HepG2 (cell line): ENCODE measurements around the gene SULT6B1. TPM values are rescaled to one million over a fixed set of nuclear protein-coding genes. Genes with fewer than 3 reads are reported as not detected.

ENCODE experiments used
- AHR ChIP-seq: IDR thresholded peaks from 2 replicates; pipeline ENCODE4 v1.6.1; 2018; ENCODE audit warnings: missing genetic modification reagents, missing compliant biosample characterization
- CCDC6 ChIP-seq: sonication (generic); formaldehyde crosslinking; IDR thresholded peaks from 2 replicates; pipeline ENCODE4 v1.8.1; 2022; ENCODE audit warnings: mild to moderate bottlenecking, missing genetic modification reagents, moderate library complexity
- FIP1L1 ChIP-seq: fragments of 200-400 bp; formaldehyde crosslinking; IDR thresholded peaks from 2 replicates; pipeline ENCODE4 v1.6.1; 2018; ENCODE audit warnings: low read depth, mild to moderate bottlenecking, low read length, moderate library complexity, borderline replicate concordance; ENCODE audit not compliant: insufficient read depth
- HDAC1 ChIP-seq: sonication (generic); formaldehyde crosslinking; IDR thresholded peaks from 2 replicates; pipeline ENCODE4 v1.5.1; 2020; ENCODE audit warnings: mild to moderate bottlenecking, missing genetic modification reagents
- HHEX ChIP-seq: IDR thresholded peaks from 2 replicates; pipeline ENCODE4 v1.6.1; 2016; ENCODE audit warnings: control low read depth
- HNRNPUL1 ChIP-seq: fragments of 200-400 bp; formaldehyde crosslinking; IDR thresholded peaks from 2 replicates; pipeline ENCODE4 v1.6.1; 2017; ENCODE audit warnings: low read depth, mild to moderate bottlenecking, low read length, moderate library complexity
- KLF16 ChIP-seq, 2 experiments: sonication (generic) in 1 of 2; formaldehyde crosslinking in 1 of 2; IDR thresholded peaks; 2 replicates each; pipeline versions ENCODE4 v1.6.1 to v1.8.0; 2016 to 2023; ENCODE audit warnings: missing genetic modification reagents in 2 of 2, missing compliant biosample characterization in 1 of 2
- MBNL3 ChIP-seq: fragments of 250-450 bp; sonication (Bioruptor Pico); conservative IDR thresholded peaks from 2 replicates; pipeline ENCODE4 v1.8.0; 2022; ENCODE audit warnings: mild to moderate bottlenecking, inconsistent platforms
- MIXL1 ChIP-seq: IDR thresholded peaks from 2 replicates; pipeline ENCODE4 v1.6.1; 2016
- NFE2L2 ChIP-seq: fragments of 150-350 bp; IDR thresholded peaks from 2 replicates; pipeline ENCODE4 v1.6.1; 2014; ENCODE audit warnings: low read length
- NR2F1 ChIP-seq, 2 experiments: fragments of 450-650 bp in 1 of 2; formaldehyde crosslinking in 1 of 2; IDR thresholded peaks; 2 replicates each; pipeline versions ENCODE4 v1.5.0 to v1.6.1; 2016 to 2020; ENCODE audit warnings: mild to moderate bottlenecking in 1 of 2, missing compliant biosample characterization in 1 of 2, missing genetic modification reagents in 1 of 2, moderate library complexity in 1 of 2
- PHF20 ChIP-seq: sonication (generic); formaldehyde crosslinking; IDR thresholded peaks from 2 replicates; pipeline ENCODE4 v1.5.0; 2020; ENCODE audit warnings: mild to moderate bottlenecking, missing genetic modification reagents
- POLR2G ChIP-seq: fragments of 200-400 bp; formaldehyde crosslinking; IDR thresholded peaks from 2 replicates; pipeline ENCODE4 v1.6.1; 2018; ENCODE audit warnings: mild to moderate bottlenecking, low read depth, low read length, moderate library complexity
- TAF1 ChIP-seq: sonication (generic); formaldehyde crosslinking; IDR thresholded peaks from 2 replicates; pipeline ENCODE4 v1.4.0; 2020; ENCODE audit warnings: missing genetic modification reagents
- TGIF2 ChIP-seq: IDR thresholded peaks from 2 replicates; pipeline ENCODE4 v1.6.1; 2016; ENCODE audit warnings: control low read depth, missing compliant biosample characterization
- TOE1 ChIP-seq: sonication (generic); formaldehyde crosslinking; IDR thresholded peaks from 2 replicates; pipeline ENCODE4 v1.4.0; 2020; ENCODE audit warnings: mild to moderate bottlenecking, missing genetic modification reagents
- ZBTB1 ChIP-seq: sonication (generic); formaldehyde crosslinking; IDR thresholded peaks from 2 replicates; pipeline ENCODE4 v1.4.0; 2020; ENCODE audit warnings: missing genetic modification reagents, borderline replicate concordance
- ZNF138 ChIP-seq: sonication (generic); formaldehyde crosslinking; IDR thresholded peaks from 2 replicates; pipeline ENCODE4 v1.5.0; 2020; ENCODE audit warnings: mild to moderate bottlenecking, low read depth, missing genetic modification reagents
- ZNF251 ChIP-seq: sonication (generic); formaldehyde crosslinking; IDR thresholded peaks from 2 replicates; pipeline ENCODE4 v1.9.0; 2021; ENCODE audit warnings: mild to moderate bottlenecking, missing genetic modification reagents
- ZNF256 ChIP-seq: sonication (generic); formaldehyde crosslinking; conservative IDR thresholded peaks from 2 replicates; pipeline ENCODE4 v1.4.0; 2020; ENCODE audit warnings: missing genetic modification reagents
- ZNF333 ChIP-seq: sonication (generic); formaldehyde crosslinking; IDR thresholded peaks from 2 replicates; pipeline ENCODE4 v1.4.0; 2020; ENCODE audit warnings: mild to moderate bottlenecking, missing genetic modification reagents, borderline replicate concordance
- ZNF569 ChIP-seq: sonication (generic); formaldehyde crosslinking; IDR thresholded peaks from 2 replicates; pipeline ENCODE4 v1.5.0; 2020; ENCODE audit warnings: mild to moderate bottlenecking, missing genetic modification reagents, moderate library complexity, borderline replicate concordance
- ZNF792 ChIP-seq: IDR thresholded peaks from 2 replicates; pipeline ENCODE4 v1.6.1; 2016
- polyA plus RNA-seq, 8 experiments: library from polyadenylated mRNA; depleted of rRNA in 3 of 8; stranded (reverse) in 7 of 8; unstranded in 1 of 8; fragments of >200 nt; fragmentation: Illumina TruSeq in 4 of 8; extraction: Trizol in 4 of 8; gene quantifications; 2 replicates each; pipeline versions ENCODE4 v1.2.1 to v1.2.3, GENCODE V29; 2011 to 2016; ENCODE audit warnings: low read depth in 4 of 8, missing spikeins in 1 of 8, mixed read lengths in 1 of 8; ENCODE audit not compliant: insufficient read depth in 1 of 8
- total RNA-seq, 5 experiments: library from RNA; depleted of rRNA; stranded (reverse); fragments of >200 nt; fragmentation: Illumina TruSeq; extraction: Trizol; gene quantifications; 2 replicates each; pipeline ENCODE4 v1.2.3, GENCODE V29; 2016; ENCODE audit warnings: low read depth in 1 of 5
- TF ChIP-seq, protein P1 (sequence below), 2 experiments: fragments of 450-650 bp in 1 of 2; sonication (generic) in 1 of 2; formaldehyde crosslinking; IDR thresholded peaks; 2 replicates each; pipeline versions ENCODE4 v1.5.0 to v1.8.0; 2020 to 2022; ENCODE audit warnings: mild to moderate bottlenecking in 1 of 2, missing genetic modification reagents in 1 of 2
- TF ChIP-seq, protein P2 (sequence below): sonication (generic); formaldehyde crosslinking; conservative IDR thresholded peaks from 2 replicates; pipeline ENCODE4 v1.8.0; 2022; ENCODE audit warnings: missing genetic modification reagents
- TF ChIP-seq, protein P3 (sequence below): IDR thresholded peaks from 2 replicates; pipeline ENCODE4 v1.6.1; 2016; ENCODE audit warnings: low read depth
- TF ChIP-seq, protein P4 (sequence below): sonication (generic); formaldehyde crosslinking; IDR thresholded peaks from 2 replicates; pipeline ENCODE4 v1.8.1; 2023; ENCODE audit warnings: mild to moderate bottlenecking, missing genetic modification reagents, borderline replicate concordance

Gene SULT6B1
- total and polyA plus RNA-seq, 2 of the 13 experiments (the other 11 are each of a cell fraction or from before 2014, with no cell fraction given), result not detected

DNA sequence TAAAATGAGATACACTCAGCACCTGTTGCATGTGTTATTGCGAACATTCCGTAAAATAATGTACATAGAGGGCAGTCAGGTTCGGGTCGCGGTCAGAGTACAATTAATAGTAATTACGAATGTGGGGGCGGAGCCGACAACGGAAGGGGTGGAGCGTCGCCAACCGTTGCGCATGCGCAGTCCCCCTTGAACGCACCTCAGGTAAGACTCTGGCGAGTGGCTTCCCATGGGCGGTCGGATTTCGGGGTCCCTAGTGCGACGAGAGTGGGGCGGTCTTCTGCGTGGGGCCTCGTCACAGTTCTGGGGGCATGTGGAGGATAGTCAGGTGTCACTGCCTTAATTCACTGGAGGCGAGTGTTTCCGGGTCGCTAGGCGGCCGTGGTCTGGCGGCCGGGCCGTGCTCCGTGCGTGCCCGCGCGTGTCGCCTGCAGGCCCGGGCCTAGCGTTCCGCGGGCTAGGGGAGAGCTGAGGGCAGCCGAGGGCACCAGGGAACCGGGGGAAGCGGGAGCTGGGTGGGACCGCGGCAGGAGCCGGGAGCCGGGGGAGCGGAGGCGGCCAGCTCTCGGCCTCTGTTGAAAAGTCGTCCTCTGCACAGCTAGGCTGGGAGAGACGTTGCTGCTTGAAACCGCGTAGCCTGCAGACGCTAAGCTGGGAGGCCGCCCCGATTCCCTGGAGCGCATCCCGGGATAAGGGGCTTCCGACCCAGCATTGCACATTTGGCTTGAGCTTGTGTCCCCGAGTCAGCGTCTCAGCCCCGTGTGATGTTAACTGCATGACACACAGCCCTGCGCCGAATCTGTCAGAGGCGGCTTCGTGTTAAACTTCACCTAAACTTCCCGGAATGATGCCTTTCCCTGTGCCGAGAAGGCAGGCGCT, 8.1 kb upstream of the SULT6B1 start, which contains the start of gene CEBPZOS (continued):
- TF ChIP-seq KLF16 (CRISPR knock-in tag; IDR thresholded peaks at IDR 0.05) (peak in 1 of 2 experiments; percentile 28; a peak in 1 of 4 replicates), CCDC6 (CRISPR knock-in tag) (peak; percentile 95), MIXL1 (CRISPR knock-in tag) (peak; percentile 88), ZNF138 (peak; percentile 67), POLR2G (peak; percentile 97), HNRNPUL1 (no peak), PHF20 (CRISPR knock-in tag) (peak; percentile 90), HDAC1 (CRISPR knock-in tag) (peak; percentile 93), ZNF251 (CRISPR knock-in tag) (peak; percentile 89; the same call in 1 of the 2 replicates), ZNF333 (CRISPR knock-in tag) (peak; percentile 92), NFE2L2 (no peak), AHR (peak; percentile 54; the same call in 1 of the 2 replicates), TAF1 (CRISPR knock-in tag) (peak; percentile 89), ZNF569 (CRISPR knock-in tag) (no peak), MBNL3 (no peak), ZNF792 (CRISPR knock-in tag) (peak; percentile 61), TOE1 (CRISPR knock-in tag) (no peak), NR2F1 (CRISPR knock-in tag; IDR thresholded peaks at IDR 0.05) (no peak), ZNF256 (CRISPR knock-in tag) (peak; percentile 70; the same call in 1 of the 2 replicates), FIP1L1 (no peak; the same call in 1 of the 2 replicates), ZBTB1 (CRISPR knock-in tag) (peak; percentile 79; the same call in 1 of the 2 replicates), HHEX (CRISPR knock-in tag) (0 out of 2 replicates have a peak, but pooled peaks have one; percentile 8), TGIF2 (CRISPR knock-in tag) (no peak; the same call in 1 of the 2 replicates)
- TF ChIP-seq, protein P1, sequence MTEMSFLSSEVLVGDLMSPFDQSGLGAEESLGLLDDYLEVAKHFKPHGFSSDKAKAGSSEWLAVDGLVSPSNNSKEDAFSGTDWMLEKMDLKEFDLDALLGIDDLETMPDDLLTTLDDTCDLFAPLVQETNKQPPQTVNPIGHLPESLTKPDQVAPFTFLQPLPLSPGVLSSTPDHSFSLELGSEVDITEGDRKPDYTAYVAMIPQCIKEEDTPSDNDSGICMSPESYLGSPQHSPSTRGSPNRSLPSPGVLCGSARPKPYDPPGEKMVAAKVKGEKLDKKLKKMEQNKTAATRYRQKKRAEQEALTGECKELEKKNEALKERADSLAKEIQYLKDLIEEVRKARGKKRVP (CRISPR knock-in tag; IDR thresholded peaks at IDR 0.05), result no peak
- TF ChIP-seq, protein P2, sequence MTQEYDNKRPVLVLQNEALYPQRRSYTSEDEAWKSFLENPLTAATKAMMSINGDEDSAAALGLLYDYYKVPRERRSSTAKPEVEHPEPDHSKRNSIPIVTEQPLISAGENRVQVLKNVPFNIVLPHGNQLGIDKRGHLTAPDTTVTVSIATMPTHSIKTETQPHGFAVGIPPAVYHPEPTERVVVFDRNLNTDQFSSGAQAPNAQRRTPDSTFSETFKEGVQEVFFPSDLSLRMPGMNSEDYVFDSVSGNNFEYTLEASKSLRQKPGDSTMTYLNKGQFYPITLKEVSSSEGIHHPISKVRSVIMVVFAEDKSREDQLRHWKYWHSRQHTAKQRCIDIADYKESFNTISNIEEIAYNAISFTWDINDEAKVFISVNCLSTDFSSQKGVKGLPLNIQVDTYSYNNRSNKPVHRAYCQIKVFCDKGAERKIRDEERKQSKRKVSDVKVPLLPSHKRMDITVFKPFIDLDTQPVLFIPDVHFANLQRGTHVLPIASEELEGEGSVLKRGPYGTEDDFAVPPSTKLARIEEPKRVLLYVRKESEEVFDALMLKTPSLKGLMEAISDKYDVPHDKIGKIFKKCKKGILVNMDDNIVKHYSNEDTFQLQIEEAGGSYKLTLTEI (CRISPR knock-in tag), result no peak
- TF ChIP-seq, protein P3, sequence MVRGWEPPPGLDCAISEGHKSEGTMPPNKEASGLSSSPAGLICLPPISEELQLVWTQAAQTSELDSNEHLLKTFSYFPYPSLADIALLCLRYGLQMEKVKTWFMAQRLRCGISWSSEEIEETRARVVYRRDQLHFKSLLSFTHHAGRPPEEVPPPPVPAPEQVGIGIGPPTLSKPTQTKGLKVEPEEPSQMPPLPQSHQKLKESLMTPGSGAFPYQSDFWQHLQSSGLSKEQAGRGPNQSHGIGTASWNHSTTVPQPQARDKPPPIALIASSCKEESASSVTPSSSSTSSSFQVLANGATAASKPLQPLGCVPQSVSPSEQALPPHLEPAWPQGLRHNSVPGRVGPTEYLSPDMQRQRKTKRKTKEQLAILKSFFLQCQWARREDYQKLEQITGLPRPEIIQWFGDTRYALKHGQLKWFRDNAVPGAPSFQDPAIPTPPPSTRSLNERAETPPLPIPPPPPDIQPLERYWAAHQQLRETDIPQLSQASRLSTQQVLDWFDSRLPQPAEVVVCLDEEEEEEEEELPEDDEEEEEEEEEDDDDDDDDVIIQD (CRISPR knock-in tag), result peak; percentile 91; the same call in 1 of the 2 replicates
- TF ChIP-seq, protein P4, sequence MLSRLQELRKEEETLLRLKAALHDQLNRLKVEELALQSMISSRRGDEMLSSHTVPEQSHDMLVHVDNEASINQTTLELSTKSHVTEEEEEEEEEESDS (CRISPR knock-in tag), result 0 out of 2 replicates have a peak, but pooled peaks have one; percentile 21
